WTC11 (cell line): ENCODE measurements around the gene ARL6IP6.
"Not testable (repeated sequence)": the region's sequence is repeated elsewhere in the genome, so short reads cannot be mapped to it uniquely, and the experiment has no call there.

Experiments
- ATF2 ChIP-seq: sonication (generic); formaldehyde crosslinking; IDR thresholded peaks from 2 replicates; pipeline ENCODE4 v1.8.1; 2022; ENCODE audit warnings: low read depth, missing genetic modification reagents, borderline replicate concordance
- CREB1 ChIP-seq: sonication (generic); formaldehyde crosslinking; IDR thresholded peaks from 2 replicates; pipeline ENCODE4 v1.8.0; 2023; ENCODE audit warnings: mild to moderate bottlenecking, missing genetic modification reagents
- CTCF ChIP-seq: fragments of 200-600 bp; IDR thresholded peaks from 2 replicates; pipeline ENCODE4 v1.8.0; 2022; ENCODE audit warnings: antibody characterized with exemption
- JUN ChIP-seq: sonication (generic); formaldehyde crosslinking; IDR thresholded peaks from 2 replicates; pipeline ENCODE4 v1.8.0; 2023; ENCODE audit warnings: mild to moderate bottlenecking, missing genetic modification reagents
- SMAD4 ChIP-seq: sonication (generic); formaldehyde crosslinking; IDR thresholded peaks from 2 replicates; pipeline ENCODE4 v1.8.0; 2022; ENCODE audit warnings: mild to moderate bottlenecking, missing genetic modification reagents
- SP1 ChIP-seq: sonication (generic); formaldehyde crosslinking; conservative IDR thresholded peaks from 2 replicates; pipeline ENCODE4 v1.8.1; 2022; ENCODE audit warnings: missing genetic modification reagents
- ZNF263 ChIP-seq: sonication (generic); formaldehyde crosslinking; IDR thresholded peaks from 2 replicates; pipeline ENCODE4 v1.8.1; 2022; ENCODE audit warnings: low read depth, mild to moderate bottlenecking, moderate library complexity, missing genetic modification reagents

GRCh38 chr2:152722639-152723038, 4.2 kb downstream of the ARL6IP6 start:
- not testable (repeated sequence) for TF ChIP-seq CTCF; JUN (CRISPR knock-in tag); CREB1 (CRISPR knock-in tag); SP1 (CRISPR knock-in tag); ZNF263 (CRISPR knock-in tag); SMAD4 (CRISPR knock-in tag); ATF2 (CRISPR knock-in tag)
